Anterior cingulate cortex (tissue), 58 donors: Measurements from ENCODE around the gene CCDC68.

Experiments used
- DNase-seq, 58 donors: peaks; one replicate each; lab custom pipeline; 2025; lab: John Stamatoyannopoulos, UW

Gene CCDC68

GRCh38 chr18:54923339-54923956 lies 35.8 kb downstream of the CCDC68 start:
- DNase-seq, result no peak

DNA sequence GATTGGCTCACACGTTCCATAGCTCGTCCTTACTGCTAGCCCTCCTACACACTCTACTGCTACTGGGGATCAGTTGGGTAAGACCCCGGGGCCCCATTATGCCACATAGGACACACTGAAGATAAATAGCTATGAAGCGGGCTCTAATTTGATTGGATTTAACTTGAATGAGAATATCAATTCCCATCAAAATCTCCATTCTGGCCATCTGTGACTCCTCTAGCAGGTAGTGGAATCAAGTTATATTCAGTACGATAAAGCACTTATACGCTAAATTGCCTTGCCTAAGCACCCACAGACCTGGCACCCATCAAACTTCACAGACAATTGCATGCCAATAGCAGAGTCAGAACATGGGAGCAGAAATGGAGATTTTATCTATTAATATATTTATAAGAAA lies 39.8 kb downstream of the CCDC68 start:
- DNase-seq, result no peak

DNA sequence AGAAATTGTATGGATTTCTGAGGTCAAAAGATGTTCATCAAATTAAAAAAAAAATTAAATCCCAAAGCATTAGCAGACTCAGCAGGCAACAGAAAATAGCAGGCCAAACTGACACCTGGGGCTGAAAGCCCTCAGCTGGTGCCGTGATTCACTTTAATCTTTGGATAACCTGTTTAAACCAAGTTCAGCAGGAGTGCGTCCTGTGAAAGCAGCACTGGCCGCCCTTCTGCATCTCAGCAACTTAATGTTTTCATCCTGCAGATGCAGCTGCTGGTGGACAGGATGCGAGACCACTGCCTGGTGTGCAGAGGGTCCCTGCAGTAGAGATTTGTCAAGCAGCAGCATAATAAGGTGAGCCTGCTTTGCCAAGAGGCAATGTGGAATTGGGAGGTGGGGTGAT lies 41.2 kb downstream of the CCDC68 start:
- DNase-seq, result no peak

DNA sequence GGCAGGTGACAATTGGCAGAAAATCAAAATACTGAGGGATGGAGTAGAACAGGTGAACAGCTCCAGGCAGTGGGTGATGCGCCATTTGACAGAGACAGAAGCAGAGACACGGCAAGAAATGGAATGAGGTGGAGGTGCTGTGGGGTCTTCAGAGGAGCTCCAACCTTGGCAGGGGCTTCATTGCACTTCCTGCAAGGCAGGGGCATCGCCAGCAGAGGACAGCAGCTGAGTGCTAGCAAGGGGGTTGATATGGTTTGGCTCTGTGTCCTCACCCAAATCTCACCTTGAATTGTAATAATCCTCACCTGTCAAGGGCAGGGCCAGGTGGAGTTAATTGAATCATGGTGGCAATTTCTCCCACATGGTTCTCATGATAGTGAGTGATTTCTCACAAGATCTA lies 42.8 kb downstream of the CCDC68 start:
- no peak for DNase-seq

- DNase-seq, result no peak
These were observed 44.4 kb downstream of the CCDC68 start for GRCh38 chr18:54914816-54915215.

DNA sequence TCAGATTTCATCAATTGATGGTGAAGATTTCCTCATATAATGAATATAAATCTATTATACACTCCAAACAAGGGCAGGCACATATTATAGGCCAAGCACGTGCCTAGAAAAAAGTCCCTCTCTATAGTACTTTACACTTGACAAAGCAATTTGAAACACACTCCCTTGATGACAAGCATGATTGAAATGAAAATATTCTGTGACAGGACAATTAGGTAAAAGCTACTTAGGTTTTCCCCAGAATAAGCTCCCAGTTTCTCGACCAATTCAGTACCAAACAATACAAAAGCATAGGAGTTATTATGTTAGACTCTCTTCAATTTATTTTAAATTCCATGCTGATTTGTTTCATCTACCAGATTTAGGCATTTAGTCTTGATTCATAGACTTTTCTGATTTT lies 47.7 kb downstream of the CCDC68 start:
- DNase-seq, result no peak

DNA sequence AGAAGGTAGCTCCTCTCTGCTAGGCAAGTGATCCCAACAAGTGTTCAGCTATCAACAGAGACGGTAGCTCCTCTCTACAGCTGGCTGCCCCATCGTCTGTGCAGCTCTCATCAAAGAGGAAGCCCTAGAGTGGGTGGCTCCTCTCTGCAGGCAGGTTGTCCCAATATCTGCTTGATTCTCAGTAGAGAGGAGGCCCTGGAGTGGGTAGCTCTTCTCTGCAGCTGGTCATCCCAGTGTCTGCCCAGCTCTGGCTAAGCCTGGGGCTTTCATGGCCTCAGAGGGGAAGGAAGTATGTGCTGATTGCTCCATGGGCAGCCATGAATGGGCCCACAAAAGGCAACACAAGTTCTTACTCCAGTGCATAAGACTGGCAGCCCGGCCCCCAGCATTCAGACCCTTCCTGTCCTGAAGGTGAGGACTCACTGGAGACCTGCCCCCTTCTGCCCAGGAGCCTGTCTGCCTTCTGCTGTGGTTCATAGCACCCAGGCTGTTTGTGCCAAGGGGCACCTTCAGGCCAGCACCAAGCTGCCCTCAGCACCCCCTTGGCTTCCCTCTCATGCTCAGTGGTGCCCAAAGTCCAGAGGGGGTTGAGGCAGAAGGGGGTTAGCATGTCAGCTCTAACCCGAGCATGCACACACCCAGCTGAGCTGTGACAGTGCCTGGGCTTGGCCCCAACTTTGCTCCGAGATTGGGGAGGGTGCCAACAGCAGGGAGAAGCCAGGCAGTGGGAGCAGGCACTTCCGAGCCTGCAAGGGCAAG lies 48.9 kb downstream of the CCDC68 start:
- no peak for DNase-seq

DNA sequence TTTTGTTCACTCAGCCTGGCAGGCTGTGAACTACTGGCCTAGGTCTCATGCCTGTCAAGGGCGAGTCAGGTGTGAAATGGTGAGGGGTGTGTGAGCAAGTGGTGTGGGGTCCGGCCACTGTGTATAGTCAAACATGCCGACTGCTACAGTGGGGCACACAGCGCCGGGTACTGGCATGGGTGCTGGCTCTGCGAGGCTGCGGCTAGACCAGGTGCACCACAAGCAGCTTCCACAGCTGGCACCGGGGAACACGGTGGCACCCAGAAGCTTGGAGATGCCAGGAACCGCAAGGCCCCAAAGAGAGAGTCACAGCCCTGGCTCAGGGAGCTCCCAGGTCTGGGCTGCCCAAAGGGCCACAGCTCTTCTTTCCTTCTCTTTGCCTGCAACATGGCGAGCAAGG lies 49.7 kb downstream of the CCDC68 start:
- DNase-seq, result no peak

- DNase-seq, result no peak
These were observed 52.7 kb downstream of the CCDC68 start for GRCh38 chr18:54906331-54907185.

- no peak for DNase-seq
These were observed 53.6 kb downstream of the CCDC68 start for GRCh38 chr18:54905629-54906028.

DNA sequence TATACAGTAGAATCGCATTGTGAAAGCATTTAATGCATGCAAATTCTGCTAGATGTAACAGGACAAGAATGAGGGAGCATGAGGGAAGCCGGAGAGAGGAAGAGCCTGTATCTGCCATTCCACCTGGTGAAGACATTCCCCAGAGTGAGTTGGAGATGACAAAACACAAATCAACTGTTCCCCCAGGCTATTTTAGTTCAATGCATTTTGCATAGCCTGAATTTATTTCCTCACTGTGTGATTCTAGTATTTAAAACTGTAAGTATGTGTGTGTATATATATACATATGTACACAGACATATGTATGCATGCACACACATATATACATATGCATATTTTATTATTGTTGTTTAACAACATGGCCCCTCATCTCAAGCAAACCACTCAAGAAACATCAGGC lies 54.7 kb downstream of the CCDC68 start:
- DNase-seq, result no peak

- no peak for DNase-seq
These were observed 59.0 kb downstream of the CCDC68 start for GRCh38 chr18:54900290-54900689.

GRCh38 chr18:54899500-54899899 lies 59.8 kb downstream of the CCDC68 start:
- no peak for DNase-seq

- peak in 4 of 58 donors; percentile 1 to 42 (median 16) for DNase-seq
These were observed 70.3 kb downstream of the CCDC68 start for GRCh38 chr18:54888933-54889332.

DNA sequence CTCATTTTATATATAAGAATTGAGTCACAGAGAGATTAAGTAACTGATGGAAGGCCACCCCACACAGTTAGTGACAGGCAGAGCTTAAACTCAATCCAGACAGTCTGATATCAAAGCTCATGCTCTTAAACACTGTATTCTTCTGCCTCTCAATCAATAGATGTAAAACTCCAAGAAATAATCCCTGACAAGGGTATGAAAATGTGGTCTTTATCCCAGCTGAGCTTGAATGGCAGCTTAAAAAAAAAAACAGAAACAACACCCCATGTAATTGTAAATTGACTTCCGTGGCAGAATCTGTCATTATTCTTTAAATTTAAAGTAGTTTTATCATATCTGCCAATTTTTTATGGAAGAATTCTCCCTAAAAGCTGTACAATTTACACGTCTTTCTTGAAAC lies 70.9 kb downstream of the CCDC68 start:
- DNase-seq, result no peak

DNA sequence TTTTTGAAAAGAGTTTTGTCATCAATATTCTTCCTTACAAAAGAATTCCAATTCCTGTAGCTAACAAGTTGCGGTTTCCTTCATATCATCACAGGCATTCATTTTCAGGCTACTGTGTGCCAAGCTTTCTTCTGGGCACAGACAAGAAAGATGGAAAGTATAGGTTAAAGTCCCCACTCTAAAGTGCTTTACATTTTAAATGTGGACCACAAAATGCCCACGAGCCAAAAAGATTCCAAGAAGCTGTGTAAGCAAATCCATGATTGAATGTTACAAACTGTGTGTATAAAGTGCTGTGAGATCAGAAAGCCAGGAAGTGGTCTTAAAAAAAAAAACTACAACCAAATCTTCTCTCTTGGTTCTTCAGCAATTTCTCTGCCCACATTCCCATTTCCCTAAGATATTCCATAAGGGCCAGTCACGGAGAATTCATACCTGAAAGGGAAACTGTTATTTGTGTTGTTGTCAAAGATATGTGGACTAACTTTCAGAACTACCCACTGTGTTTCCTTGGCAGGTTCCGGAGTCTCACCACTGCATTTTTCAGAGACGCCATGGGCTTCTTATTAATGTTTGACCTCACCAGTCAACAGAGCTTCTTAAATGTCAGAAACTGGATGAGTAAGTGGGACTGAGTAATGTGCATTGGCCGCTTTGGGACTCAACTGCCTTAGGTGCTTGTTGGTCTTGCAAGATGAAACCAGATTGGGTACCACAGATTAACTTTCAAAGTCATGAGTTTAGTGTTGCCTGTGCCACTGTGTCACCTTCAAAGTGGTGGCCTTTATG lies 75.3 kb downstream of the CCDC68 start:
- DNase-seq, result no peak

DNA sequence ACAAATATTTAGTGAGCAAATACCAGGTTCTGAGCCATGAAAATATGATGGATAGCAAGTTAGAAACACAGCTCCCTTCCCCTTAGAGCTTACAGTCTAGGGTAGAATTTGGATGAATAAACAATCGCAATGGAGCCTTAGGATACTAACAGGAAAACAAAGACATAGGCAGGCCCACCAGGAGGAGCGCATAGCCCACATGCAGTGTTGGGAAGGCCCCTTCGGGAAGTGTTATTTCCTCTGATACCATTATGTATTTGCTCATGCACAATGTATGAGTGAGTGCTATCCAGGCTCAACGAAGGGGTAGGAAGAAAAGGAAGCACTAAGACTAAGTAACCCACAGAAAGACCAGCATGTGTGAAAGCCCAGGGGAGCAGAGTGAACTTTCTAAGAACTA lies 76.9 kb downstream of the CCDC68 start:
- no peak for DNase-seq

DNA sequence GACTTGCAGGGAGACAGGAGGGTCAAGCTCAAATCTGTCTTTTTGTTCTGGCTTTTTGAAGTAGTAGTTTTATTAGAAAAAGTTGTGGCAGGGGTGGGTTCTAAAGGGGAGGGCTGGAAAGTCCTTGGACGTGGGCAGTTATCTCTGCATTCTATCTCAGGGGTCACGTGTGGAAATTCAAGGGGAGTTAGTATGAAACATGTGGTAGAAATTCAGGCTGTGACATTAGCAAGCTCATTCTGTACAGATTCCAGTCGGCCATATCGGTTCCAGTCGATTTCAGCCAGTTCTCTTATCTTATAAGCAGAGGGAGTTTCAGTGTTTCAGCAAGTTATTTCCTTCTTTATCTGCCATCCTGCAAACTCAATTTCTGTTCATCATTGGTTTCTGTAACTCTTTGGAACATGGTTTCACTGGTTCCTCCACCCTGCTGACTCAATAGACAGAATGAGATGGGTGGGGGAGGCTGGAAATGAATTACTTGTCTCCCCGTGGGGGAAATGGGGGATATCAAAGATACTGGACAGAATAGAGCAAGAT lies 78.0 kb downstream of the CCDC68 start:
- no peak for DNase-seq

GRCh38 chr18:54880395-54881105 lies 78.7 kb downstream of the CCDC68 start:
- no peak for DNase-seq

DNA sequence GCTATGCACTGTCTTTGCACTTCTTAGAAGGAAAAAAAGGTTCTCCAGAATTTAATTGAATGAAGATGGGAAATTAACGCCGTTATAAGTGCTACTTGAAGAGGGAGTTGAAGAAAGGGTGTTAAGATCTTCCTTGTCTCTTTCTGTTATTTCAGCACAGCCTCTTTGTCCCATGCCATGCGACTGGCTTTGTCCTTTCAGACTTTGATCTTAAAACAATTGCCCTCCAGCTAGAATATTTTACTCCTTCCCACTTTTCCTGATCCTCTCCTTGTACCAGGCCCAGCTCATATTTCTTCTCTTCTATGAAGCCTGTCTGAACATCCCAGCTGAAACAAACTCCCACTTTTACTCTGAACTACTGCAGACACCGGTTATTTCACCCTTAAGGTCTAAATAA lies 79.6 kb downstream of the CCDC68 start:
- no peak for DNase-seq
